HepG2 (cell line): ENCODE data around the gene MOGAT3. TPM values are rescaled to one million over a fixed set of nuclear protein-coding genes. Genes with fewer than 3 reads are reported as not detected.

Experiments used
- ATAC-seq: fragments of 200-7000 bp; cut with Tn5 transposase; 3 replicates; pipeline ENCODE4 v1.9.1; 2020; ENCODE audit warnings: mild to moderate bottlenecking, moderate library complexity
- BruUV-seq: library from RNA; stranded (reverse); fragments of 400-500 nt; replicated peaks from 2 replicates; lab custom pipeline; 2021; lab: Mats Ljungman, UMichigan
- CTCF ChIA-PET: fragments of 300-600 bp; formaldehyde crosslinking; extraction: SDS; loops from one replicate; lab custom pipeline; 2021; ENCODE audit warnings: low total read pairs, inconsistent platforms, low intra/inter-chr PET ratio; lab: Yijun Ruan, JAX
- POLR2A ChIA-PET: fragments of 350-600 bp; sonication (Branson Sonifier 250); formaldehyde crosslinking; loops from one replicate; lab custom pipeline; 2020; ENCODE audit warnings: antibody characterized with exemption, inconsistent platforms; lab: Yijun Ruan, JAX
- DNase-seq: peaks from one replicate; pipeline ENCODE4 v3.0.0-alpha.2; 2015; ENCODE audit warnings: low spot score
- FAIRE-seq: peaks from 3 replicates; lab custom pipeline; 2011; peaks lifted over from hg19 to GRCh38; lab: Jason Lieb, UNC
- H2AFZ ChIP-seq: one replicate; pipeline ENCODE4 v1.6.1; 2011; ENCODE audit warnings: low read length, inconsistent platforms
- H3K27ac ChIP-seq: fragments of 300-600 bp; 3 replicates; pipeline ENCODE4 v1.8.0; 2011; ENCODE audit warnings: mixed run types, mild to moderate bottlenecking, mixed read lengths, low read length, inconsistent platforms; ENCODE audit not compliant: insufficient read depth; ENCODE audit errors: extremely low read length
- H3K27me3 ChIP-seq, 2 experiments: fragments of 200-600 bp in 1 of 2; 2 replicates in 1 of 2; 3 replicates in 1 of 2; pipeline versions ENCODE4 v1.6.0 to v1.8.0; 2011; ENCODE audit warnings: low read length in 2 of 2, mild to moderate bottlenecking in 2 of 2, moderate library complexity in 2 of 2, inconsistent platforms in 1 of 2; ENCODE audit not compliant: insufficient read depth in 2 of 2, control insufficient read depth in 1 of 2
- H3K36me3 ChIP-seq, 2 experiments: fragments of 200-600 bp in 1 of 2; replicated peaks in 1 of 2; 2 replicates in 1 of 2; 3 replicates in 1 of 2; pipeline versions ENCODE4 v1.5.1 to v1.8.0; 2011; ENCODE audit warnings: low read length in 2 of 2, inconsistent platforms in 1 of 2; ENCODE audit not compliant: insufficient read depth in 2 of 2, control insufficient read depth in 1 of 2
- H3K4me1 ChIP-seq: 2 replicates; pipeline ENCODE4 v1.5.1; 2012; ENCODE audit warnings: low read length, inconsistent platforms; ENCODE audit not compliant: insufficient read depth
- H3K4me2 ChIP-seq: 2 replicates; pipeline ENCODE4 v1.6.0; 2011; ENCODE audit warnings: low read depth, low read length, inconsistent platforms
- H3K4me3 ChIP-seq, 3 experiments: fragments of 200-600 bp in 1 of 3; sonication (generic), shearing (Covaris generic) in 1 of 3; replicated peaks in 1 of 3; 2 replicates each; pipeline ENCODE4 v1.5.1; 2011 to 2016; ENCODE audit warnings: low read length in 3 of 3, inconsistent platforms in 2 of 3, low read depth in 2 of 3, mild to moderate bottlenecking in 2 of 3, control low read depth in 1 of 3, mixed read lengths in 1 of 3; ENCODE audit not compliant: insufficient read depth in 1 of 3
- H3K79me2 ChIP-seq: one replicate; pipeline ENCODE4 v1.6.1; 2011; ENCODE audit warnings: low read length, inconsistent platforms; ENCODE audit not compliant: insufficient read depth
- H3K9ac ChIP-seq: 2 replicates; pipeline ENCODE4 v1.6.0; 2011; ENCODE audit warnings: mild to moderate bottlenecking, low read depth, low read length, inconsistent platforms; ENCODE audit not compliant: insufficient read depth
- H3K9me3 ChIP-seq: 2 replicates; pipeline ENCODE4 v1.5.1; 2012; ENCODE audit warnings: mild to moderate bottlenecking, low read length
- H4K20me1 ChIP-seq: 2 replicates; pipeline ENCODE4 v1.6.0; 2011; ENCODE audit warnings: inconsistent platforms, mild to moderate bottlenecking, low read length, moderate library complexity; ENCODE audit not compliant: insufficient read depth
- ARID5B ChIP-seq: IDR thresholded peaks from 2 replicates; pipeline ENCODE4 v1.4.0; 2020; ENCODE audit warnings: mild to moderate bottlenecking, missing genetic modification reagents
- DPF2 ChIP-seq: sonication (generic); formaldehyde crosslinking; IDR thresholded peaks from 2 replicates; pipeline ENCODE4 v1.4.0; 2020; ENCODE audit warnings: mild to moderate bottlenecking, low read depth, missing genetic modification reagents, borderline replicate concordance
- EEA1 ChIP-seq: sonication (generic); formaldehyde crosslinking; IDR thresholded peaks from 2 replicates; pipeline ENCODE4 v1.5.1; 2020; ENCODE audit warnings: mild to moderate bottlenecking, missing genetic modification reagents, borderline replicate concordance
- HES4 ChIP-seq: sonication (generic); formaldehyde crosslinking; IDR thresholded peaks from 2 replicates; pipeline ENCODE4 v1.9.0; 2021; ENCODE audit warnings: mild to moderate bottlenecking, missing genetic modification reagents, borderline replicate concordance
- IKZF1 ChIP-seq: fragments of 450-650 bp; IDR thresholded peaks from 2 replicates; pipeline ENCODE4 v1.7.1; 2016
- NR2F6 ChIP-seq, 2 experiments: IDR thresholded peaks; 2 replicates each; pipeline ENCODE4 v1.6.1; 2016; ENCODE audit warnings: antibody characterized with exemption in 1 of 2, mild to moderate bottlenecking in 1 of 2
- REL ChIP-seq: sonication (generic); formaldehyde crosslinking; conservative IDR thresholded peaks from 2 replicates; pipeline ENCODE4 v1.8.0; 2022; ENCODE audit warnings: mild to moderate bottlenecking, missing genetic modification reagents, moderate library complexity
- SUZ12 ChIP-seq: fragments of 150-350 bp; IDR thresholded peaks from 2 replicates; pipeline ENCODE4 v1.6.1; 2014; ENCODE audit warnings: low read depth, low read length
- TEAD2 ChIP-seq: sonication (generic); formaldehyde crosslinking; IDR thresholded peaks from 2 replicates; pipeline ENCODE4 v1.9.0; 2021; ENCODE audit warnings: missing genetic modification reagents
- ZBTB7A ChIP-seq: sonication (generic); formaldehyde crosslinking; IDR thresholded peaks from 2 replicates; pipeline ENCODE4 v1.8.0; 2022; ENCODE audit warnings: mild to moderate bottlenecking, missing genetic modification reagents
- ZNF639 ChIP-seq: conservative IDR thresholded peaks from 2 replicates; pipeline ENCODE4 v1.6.1; 2018; ENCODE audit warnings: missing genetic modification reagents
- WGBS: methylation state at CpG from one replicate; pipeline ENCODE4 v1.1.6; 2017; ENCODE audit warnings: low lambda C conversion rate; 5-methylcytosine and 5-hydroxymethylcytosine counted together
- in situ Hi-C: cut with HindIII; loops from 2 replicates; pipeline ENCODE4 v1.10.0; 2017; ENCODE audit warnings: low pct_unique_long_range_greater_than_20kb; ENCODE audit not compliant: extremely low pct_ligation_motif_present
- intact Hi-C: fragments of 100-400 bp; cut with micrococcal nuclease; formaldehyde crosslinking; loops from one replicate; pipeline ENCODE4 v1.10.0; 2022; ENCODE audit not compliant: unreplicated experiment
- polyA plus RNA-seq, 8 experiments: library from polyadenylated mRNA; depleted of rRNA in 3 of 8; stranded (reverse) in 7 of 8; unstranded in 1 of 8; fragments of >200 nt; fragmentation: Illumina TruSeq in 4 of 8; extraction: Trizol in 4 of 8; gene quantifications; 2 replicates each; pipeline versions ENCODE4 v1.2.1 to v1.2.3, GENCODE V29; 2011 to 2016; ENCODE audit warnings: low read depth in 4 of 8, missing spikeins in 1 of 8, mixed read lengths in 1 of 8; ENCODE audit not compliant: insufficient read depth in 1 of 8
- total RNA-seq, 5 experiments: library from RNA; depleted of rRNA; stranded (reverse); fragments of >200 nt; fragmentation: Illumina TruSeq; extraction: Trizol; gene quantifications; 2 replicates each; pipeline ENCODE4 v1.2.3, GENCODE V29; 2016; ENCODE audit warnings: low read depth in 1 of 5
- TF ChIP-seq, protein P1 (sequence below): IDR thresholded peaks from 2 replicates; pipeline ENCODE4 v1.6.1; 2012; ENCODE audit warnings: inconsistent platforms

The MOGAT3 gene
- total and polyA plus RNA-seq, 2 of the 13 experiments (the other 11 are each of a cell fraction or from before 2014, with no cell fraction given), result 22.5 to 30.5 TPM

DNA sequence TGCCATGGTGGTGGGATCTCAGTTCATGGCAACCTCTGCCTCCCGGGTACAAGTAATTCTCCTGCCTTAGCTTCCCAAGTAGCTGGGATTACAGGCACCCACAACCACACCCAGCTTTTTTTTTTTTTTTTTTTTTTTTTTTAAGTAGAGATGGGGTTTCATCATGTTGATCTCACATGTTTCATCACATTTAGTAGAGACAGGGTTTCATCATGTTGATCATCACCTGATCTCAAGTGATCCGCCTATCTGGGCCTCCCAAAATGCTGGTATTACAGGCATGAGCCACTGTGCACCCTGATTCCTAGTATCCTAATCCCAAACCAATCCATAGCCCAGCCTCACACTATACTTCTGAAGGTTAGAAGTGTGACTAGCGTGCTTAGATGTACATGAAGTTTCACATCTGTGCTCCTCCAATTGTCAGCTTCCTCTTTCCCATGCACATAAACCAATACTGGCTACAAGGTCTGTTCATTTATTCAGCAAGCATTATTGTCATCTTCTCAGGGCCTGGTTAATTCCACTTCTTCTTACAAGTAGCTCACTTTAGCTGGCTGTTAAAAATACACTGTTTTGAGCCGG is 13.9 kb downstream of the MOGAT3 start:
- DNase-seq (no peak), FAIRE-seq (no peak), ATAC-seq (no peak)
- Histone ChIP-seq H3K36me3 (no peaks in the 10 kb centered on the region), H3K4me2 (no peak overlapping the region), H4K20me1 (no peaks in the 10 kb centered on the region), H3K27me3 (no peaks in the 10 kb centered on the region), H3K27ac (no peak overlapping the region), H3K79me2 (no peaks in the 10 kb centered on the region), H3K4me3 (no peak overlapping the region), H3K9me3 (no peaks in the 10 kb centered on the region), H2AFZ (no peak overlapping the region), H3K9ac (no peak overlapping the region), H3K4me1 (peaks cover 37% of the 10 kb centered on the region)
- POLR2A ChIA-PET, result interaction anchor here (0.7 to 1.2 kb wide), 2 partner anchors 38 to 61 kb away, joined by 3 to 4 read pairs; no protein-coding TSS in a partner anchor
- CTCF ChIA-PET, result no interaction called here
- WGBS, result 73% methylated on average over 4 of the region's 4 CpGs
- intact Hi-C loops, result no loop called here
- no TSS peak for BruUV-seq
- in situ Hi-C loops, result no loop called here
- TF ChIP-seq TEAD2 (CRISPR knock-in tag) (no peak), EEA1 (CRISPR knock-in tag) (no peak), DPF2 (CRISPR knock-in tag) (no peak), IKZF1 (no peak), ZBTB7A (CRISPR knock-in tag) (no peak), HES4 (no peak), NR2F6 (IDR thresholded peaks at IDR 0.05) (no peak), NR2F6 (CRISPR knock-in tag; IDR thresholded peaks at IDR 0.05) (no peak), SUZ12 (no peak), REL (CRISPR knock-in tag) (no peak), ZNF639 (CRISPR knock-in tag) (no peak), ARID5B (no peak)
- TF ChIP-seq, protein P1, sequence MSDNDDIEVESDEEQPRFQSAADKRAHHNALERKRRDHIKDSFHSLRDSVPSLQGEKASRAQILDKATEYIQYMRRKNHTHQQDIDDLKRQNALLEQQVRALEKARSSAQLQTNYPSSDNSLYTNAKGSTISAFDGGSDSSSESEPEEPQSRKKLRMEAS, result no peak
- TF ChIP-seq, all 625 proteins: peak for 0
